Fibroblast of upper back skin (primary cell): ENCODE measurements around the gene NDUFA7.
"Not testable (repeated sequence)": the region's sequence is repeated elsewhere in the genome, so short reads cannot be mapped to it uniquely, and the experiment has no call there.

Experiments
- DNase-seq: peaks from one replicate; pipeline ENCODE4 v3.0.0-alpha.2; 2013

Gene NDUFA7

GRCh38 chr19:8318835-8319234 is 2.3 kb downstream of the NDUFA7 start:
- not testable (repeated sequence) for DNase-seq

DNA sequence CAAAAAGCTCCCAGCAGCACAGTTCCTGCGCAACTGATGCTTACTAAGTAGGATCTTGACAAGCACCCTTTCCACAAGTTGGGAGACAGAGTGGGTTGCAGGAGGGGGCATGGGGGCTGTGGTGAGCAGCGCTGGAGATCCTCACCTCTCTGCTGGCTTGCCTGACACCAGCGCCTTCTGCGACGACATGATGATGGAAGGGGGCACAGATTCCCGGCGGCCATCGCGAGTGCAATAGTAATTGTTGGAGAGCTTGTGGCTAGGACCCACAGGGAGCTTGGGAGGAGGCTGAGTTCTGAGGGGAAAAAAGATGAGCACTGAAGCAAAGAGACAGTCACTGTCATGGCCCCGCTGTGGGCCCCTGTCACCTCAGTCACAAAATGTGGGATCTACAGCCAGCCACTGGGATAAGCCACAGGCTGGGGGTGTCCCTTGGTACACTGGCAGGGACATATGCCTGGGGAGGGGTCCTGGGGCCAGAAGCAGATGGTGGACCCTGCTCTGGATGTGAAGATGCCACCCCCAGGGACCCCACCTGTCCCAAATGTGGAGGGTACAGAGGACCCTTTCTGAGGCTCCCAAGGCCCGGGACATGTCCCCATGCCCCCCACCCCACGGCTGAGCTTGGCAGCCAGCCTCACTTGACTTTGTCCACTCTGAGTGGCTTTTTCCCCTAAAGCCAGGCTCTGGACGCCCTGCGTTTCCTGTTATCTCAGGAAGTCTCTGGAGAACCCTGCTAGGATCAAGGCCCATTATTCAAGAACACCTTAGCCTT is 4.6 kb downstream of the NDUFA7 start:
- no peak for DNase-seq

DNA sequence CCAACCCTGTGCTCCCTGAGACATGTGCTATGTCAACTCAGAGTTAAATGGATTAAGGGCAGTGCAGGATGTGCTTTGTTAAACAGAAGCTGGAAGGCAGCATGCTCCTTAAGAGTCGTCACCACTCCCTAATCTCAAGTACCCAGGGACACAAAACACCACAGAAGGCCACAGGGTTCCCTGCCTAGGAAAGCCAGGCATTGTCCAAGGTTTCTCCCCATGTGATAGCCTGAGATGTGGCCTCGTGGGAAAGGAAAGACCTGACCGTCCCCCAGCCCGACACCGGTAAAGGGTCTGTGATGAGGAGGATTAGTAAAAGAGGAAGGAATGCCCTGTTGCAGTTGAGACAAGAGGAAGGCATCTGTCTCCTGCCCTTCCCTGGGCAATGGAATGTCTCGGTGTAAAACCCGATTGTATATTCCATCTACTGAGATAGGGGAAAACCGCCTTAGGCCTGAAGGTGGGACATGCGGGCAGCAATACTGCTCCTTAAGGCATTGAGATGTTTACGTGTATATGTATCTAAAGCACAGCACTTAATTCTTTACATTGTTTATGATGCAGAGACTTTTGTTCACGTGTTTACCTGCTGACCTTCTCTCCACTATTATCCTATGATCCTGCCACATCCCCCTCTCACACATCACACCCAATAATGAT is 6.1 kb downstream of the NDUFA7 start:
- DNase-seq, result not testable (repeated sequence)

- no peak for DNase-seq
Measured at GRCh38 chr19:8311461-8312260, 9.5 kb downstream of the NDUFA7 start.

- DNase-seq, result no peak
Measured at GRCh38 chr19:8310342-8311055, 10.7 kb downstream of the NDUFA7 start.

DNA sequence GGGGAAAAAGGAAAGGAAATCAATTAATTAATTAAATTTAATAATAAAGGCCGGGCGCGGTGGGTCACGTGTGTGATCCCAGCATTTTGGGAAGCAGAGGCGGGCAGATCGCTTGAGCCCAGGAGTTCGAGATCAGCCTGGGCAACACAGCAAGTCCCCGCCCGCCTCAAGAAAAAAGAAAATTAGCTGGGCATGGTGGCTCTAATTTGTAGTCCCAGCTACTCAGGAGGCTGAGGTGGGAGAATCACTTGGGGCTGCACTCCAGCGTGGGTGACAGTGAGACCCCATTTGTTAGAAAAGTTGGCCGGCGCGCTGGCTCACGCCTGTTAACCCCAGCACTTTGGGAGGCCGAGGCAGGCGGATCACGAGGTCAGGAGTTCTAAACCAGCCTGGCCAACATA is 12.3 kb downstream of the NDUFA7 start:
- DNase-seq, result no peak

DNA sequence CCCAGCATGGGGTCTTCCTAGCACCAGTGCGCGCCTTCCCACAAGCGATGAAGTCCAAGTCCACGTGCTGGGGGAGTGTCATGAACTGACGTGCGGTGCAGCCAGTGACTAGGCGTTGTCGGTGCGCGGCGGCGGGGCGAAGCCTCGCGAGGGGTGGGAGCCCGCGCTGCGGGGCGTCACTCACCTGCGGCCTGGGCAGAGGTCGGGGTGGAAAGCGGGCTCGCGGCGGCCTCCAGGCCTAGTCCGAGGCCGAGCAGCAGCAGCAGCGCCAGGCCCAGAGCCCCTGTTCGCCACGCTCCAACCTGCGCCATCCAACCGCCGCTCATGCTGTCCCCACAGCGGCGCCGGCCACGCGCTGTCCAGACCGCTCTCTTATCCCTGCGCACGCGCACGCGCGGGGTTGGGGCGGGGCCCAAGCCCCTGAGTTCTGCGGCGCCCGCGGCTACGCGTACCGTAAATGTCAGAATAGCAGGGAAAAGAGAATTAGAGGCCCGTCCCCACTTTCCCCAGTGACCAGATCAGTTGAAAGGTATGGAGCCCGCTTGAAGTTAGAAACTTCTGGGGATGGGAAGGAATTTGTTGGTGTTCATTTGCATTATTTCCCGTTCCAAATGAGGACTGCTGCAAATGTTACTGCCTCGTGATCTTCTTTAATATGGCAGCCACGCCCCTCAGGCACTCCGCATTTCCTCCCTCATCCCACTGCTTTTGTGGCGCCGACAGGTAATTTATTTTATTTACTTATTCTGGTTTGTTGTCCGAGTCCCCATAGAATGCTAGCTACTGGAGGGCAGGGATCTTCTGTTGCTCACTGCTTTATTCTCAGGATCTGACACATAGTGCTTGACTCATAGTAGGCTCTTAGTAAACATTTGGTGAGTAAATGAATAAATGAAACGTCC is 13.0 kb downstream of the NDUFA7 start, which contains the start of gene CD320:
CD320 (minus strand) TSS at position 394 of the 902 bp plus-strand sequence; CDS start at position 326, 68 bp downstream.
- peak; percentile 84 for DNase-seq

- no peak for DNase-seq
Measured at GRCh38 chr19:8307400-8307964, 13.7 kb downstream of the NDUFA7 start.

- DNase-seq, result no peak
Measured at GRCh38 chr19:8306235-8307054, 14.7 kb downstream of the NDUFA7 start.

GRCh38 chr19:8305798-8306197 is 15.4 kb downstream of the NDUFA7 start:
- no peak for DNase-seq

- no peak for DNase-seq
Measured at GRCh38 chr19:8304841-8305621, 16.1 kb downstream of the NDUFA7 start.

DNA sequence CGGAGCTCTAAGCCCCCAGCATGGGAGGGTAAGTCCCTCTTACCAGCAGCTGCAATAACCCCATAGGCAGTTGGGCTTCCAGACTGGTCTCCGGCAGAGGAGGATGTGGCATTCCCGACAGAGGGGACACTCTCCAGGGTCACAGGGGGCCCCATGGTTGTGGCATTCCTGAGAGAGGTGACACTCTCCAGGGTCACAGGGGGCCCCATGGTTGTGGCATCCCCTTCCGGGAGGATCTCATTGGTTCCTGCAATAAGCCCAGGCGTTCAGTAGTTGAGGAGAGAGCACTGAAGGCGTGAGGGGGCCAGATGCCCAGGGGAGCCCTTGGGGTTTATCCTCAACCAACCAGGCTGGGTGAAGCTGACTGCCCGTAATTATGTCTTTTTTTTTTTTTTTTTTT is 18.4 kb downstream of the NDUFA7 start:
- DNase-seq, result no peak

- no peak for DNase-seq
Measured at GRCh38 chr19:8302357-8302691, 18.9 kb downstream of the NDUFA7 start.

DNA sequence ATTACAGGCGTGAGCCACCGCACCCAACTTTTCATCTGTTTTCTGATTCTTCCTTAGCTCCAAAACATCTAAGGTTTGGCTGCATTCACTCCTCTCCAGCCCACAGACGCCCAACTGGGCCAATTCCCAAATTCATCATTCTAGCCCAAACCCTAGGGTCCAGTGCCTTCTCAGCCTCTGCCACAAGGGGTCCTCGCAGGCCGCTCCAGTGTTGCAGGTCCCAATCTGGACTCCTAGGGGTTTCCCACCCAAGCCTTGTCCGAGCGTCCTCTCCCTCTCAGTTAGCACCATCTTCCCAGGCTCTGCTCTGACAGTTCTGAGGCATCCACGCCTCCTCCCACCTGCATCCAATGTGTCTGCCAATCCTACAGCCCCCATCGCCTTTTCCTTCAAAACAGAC is 29.8 kb downstream of the NDUFA7 start:
- not testable (repeated sequence) for DNase-seq

- DNase-seq, result not testable (repeated sequence)
Measured at GRCh38 chr19:8276508-8276907, 44.7 kb downstream of the NDUFA7 start.

DNA sequence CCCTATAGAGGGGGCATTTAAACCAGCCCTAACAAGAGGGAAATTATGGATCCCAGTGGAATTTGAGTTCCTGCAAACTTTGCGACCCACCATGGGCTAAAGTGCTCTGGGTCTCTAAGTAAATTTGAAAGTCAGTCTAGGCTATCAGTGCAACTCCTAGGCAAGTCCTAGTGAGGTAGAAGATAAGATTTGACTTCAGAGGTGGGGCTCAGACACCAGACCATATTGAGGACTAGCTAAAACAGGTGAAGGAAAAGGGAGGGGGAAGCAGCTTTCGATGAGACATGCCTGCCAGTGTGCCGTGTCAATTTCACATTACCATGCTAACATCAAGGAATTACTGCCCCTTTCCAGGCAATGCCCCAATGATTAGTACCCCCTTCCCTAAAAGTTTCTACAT is 51.5 kb downstream of the NDUFA7 start:
- no peak for DNase-seq

DNA sequence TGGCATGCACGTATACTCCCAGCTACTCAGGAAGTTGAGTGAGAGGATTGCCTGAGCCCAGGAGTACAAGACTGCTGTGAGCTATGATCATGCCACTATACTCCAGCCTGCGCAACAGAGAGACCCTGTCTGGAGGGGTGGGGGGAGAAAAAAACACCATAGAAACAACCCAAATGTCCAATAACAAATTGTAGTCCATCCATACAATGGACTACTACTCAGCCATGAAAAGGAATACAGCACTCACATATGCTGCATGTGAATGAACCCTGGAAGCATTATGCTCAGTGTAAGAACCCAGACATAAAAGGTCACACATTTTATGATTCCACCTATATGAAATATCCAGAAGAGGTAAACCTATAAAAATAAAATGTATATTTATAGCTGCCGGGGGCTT is 55.3 kb downstream of the NDUFA7 start:
- no peak for DNase-seq

GRCh38 chr19:8264248-8264647 is 56.9 kb downstream of the NDUFA7 start:
- DNase-seq, result not testable (repeated sequence)

DNA sequence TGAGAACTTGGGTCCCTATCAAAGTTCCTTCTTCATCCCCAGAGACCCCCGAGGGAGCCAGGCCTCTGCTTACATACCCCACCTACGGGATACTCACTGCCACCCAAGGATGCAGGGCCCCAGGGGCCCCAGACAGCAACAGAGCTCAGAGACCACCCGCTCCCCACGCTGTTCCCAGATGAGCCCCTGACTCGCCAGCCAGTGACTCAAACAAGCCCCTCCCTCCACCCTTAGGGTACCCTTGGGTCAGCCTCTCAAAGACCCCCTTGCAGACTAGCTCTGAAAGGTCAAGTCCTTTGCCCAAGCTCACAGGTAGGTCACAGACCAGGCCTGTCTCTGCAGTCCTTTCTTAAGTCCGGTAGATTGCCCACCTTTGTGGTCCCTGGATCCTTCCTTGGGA is 58.7 kb downstream of the NDUFA7 start:
- DNase-seq, result no peak

GRCh38 chr19:8261881-8262280 is 59.3 kb downstream of the NDUFA7 start:
- DNase-seq, result no peak
